DOHH2 (cell line): ENCODE results near the gene FBXL17.

Experiments used
- H3F3A ChIP-seq: fragments of 200-600 bp; sonication (generic), shearing (Covaris generic); 2 replicates; pipeline ENCODE4 v1.6.0; 2016; ENCODE audit warnings: antibody characterized with exemption, mild to moderate bottlenecking; ENCODE audit not compliant: control insufficient read depth, insufficient read depth
- H3K27ac ChIP-seq: fragments of 200-600 bp; sonication (generic); 2 replicates; pipeline ENCODE4 v1.5.1; 2014; ENCODE audit warnings: low read depth, mild to moderate bottlenecking, low read length, moderate library complexity
- H3K27me3 ChIP-seq: fragments of 200-600 bp; sonication (generic); 2 replicates; pipeline ENCODE4 v1.6.1; 2014; ENCODE audit warnings: mild to moderate bottlenecking, low read length, mixed read lengths; ENCODE audit not compliant: control insufficient read depth
- H3K36me3 ChIP-seq: fragments of 200-600 bp; sonication (generic); 2 replicates; pipeline ENCODE4 v1.6.1; 2014; ENCODE audit warnings: mild to moderate bottlenecking, low read length, moderate library complexity, mixed read lengths; ENCODE audit not compliant: control insufficient read depth
- H3K4me1 ChIP-seq: fragments of 200-600 bp; sonication (generic); 2 replicates; pipeline ENCODE4 v1.6.1; 2014; ENCODE audit warnings: mild to moderate bottlenecking, low read length, mixed read lengths; ENCODE audit not compliant: control insufficient read depth
- H3K4me2 ChIP-seq: fragments of 200-600 bp; sonication (generic); 2 replicates; pipeline ENCODE4 v1.6.0; 2014; ENCODE audit warnings: mild to moderate bottlenecking, low read length, moderate library complexity
- H3K4me3 ChIP-seq: fragments of 200-600 bp; sonication (generic); 2 replicates; pipeline ENCODE4 v1.5.1; 2014; ENCODE audit warnings: mild to moderate bottlenecking, low read length, mixed read lengths
- H3K79me2 ChIP-seq: fragments of 200-600 bp; sonication (generic); 2 replicates; pipeline ENCODE4 v1.6.1; 2014; ENCODE audit warnings: mild to moderate bottlenecking, low read length, mixed read lengths; ENCODE audit not compliant: control insufficient read depth
- H3K9me2 ChIP-seq: fragments of 200-600 bp; sonication (generic); replicated peaks from 2 replicates; pipeline ENCODE4 v1.6.1; 2014; ENCODE audit warnings: mild to moderate bottlenecking, low read length, mixed read lengths; ENCODE audit not compliant: control insufficient read depth
- H3K9me3 ChIP-seq: fragments of 200-600 bp; sonication (generic); 2 replicates; pipeline ENCODE4 v1.6.1; 2014; ENCODE audit warnings: antibody characterized with exemption, low read length, mixed read lengths; ENCODE audit not compliant: control insufficient read depth, insufficient read depth
- H4K20me1 ChIP-seq: fragments of 200-600 bp; sonication (generic); 2 replicates; pipeline ENCODE4 v1.6.0; 2014; ENCODE audit warnings: low read depth, mild to moderate bottlenecking, antibody characterized with exemption, low read length, moderate library complexity; ENCODE audit not compliant: control insufficient read depth, insufficient read depth
- CTCF ChIP-seq: fragments of 200-600 bp; sonication (generic); IDR thresholded peaks from one replicate; pipeline ENCODE4 v1.5.1; 2014; ENCODE audit warnings: antibody characterized with exemption, mild to moderate bottlenecking, low read depth, low read length; ENCODE audit not compliant: poor library complexity, severe bottlenecking
- EZH2phosphoT487 ChIP-seq: fragments of 200-600 bp; sonication (generic); IDR thresholded peaks from 2 replicates; pipeline ENCODE4 v1.6.1; 2017; ENCODE audit warnings: borderline replicate concordance, mild to moderate bottlenecking, antibody characterized with exemption, low read length, moderate library complexity, mixed read lengths

The FBXL17 gene

GRCh38 chr5:108303086-108303485, 78.8 kb downstream of the FBXL17 start:
- H3K9me2 ChIP-seq: no peaks in the 10 kb centered on the region
- H3K79me2 ChIP-seq: no peaks in the 10 kb centered on the region
- no peak overlapping the region for H3K4me3 ChIP-seq
- no peaks in the 10 kb centered on the region for H3K4me1 ChIP-seq
- H3K36me3 ChIP-seq: no peaks in the 10 kb centered on the region
- H3K4me2 ChIP-seq: no peak overlapping the region
- TF ChIP-seq CTCF (no peak), EZH2phosphoT487 (no peak)
- no peaks in the 10 kb centered on the region for H3F3A ChIP-seq
- H3K27ac ChIP-seq: no peak overlapping the region
- H4K20me1 ChIP-seq: no peaks in the 10 kb centered on the region
- H3K27me3 ChIP-seq: no peaks in the 10 kb centered on the region
- no peaks in the 10 kb centered on the region for H3K9me3 ChIP-seq

- TF ChIP-seq EZH2phosphoT487 (no peak), CTCF (no peak)
- no peaks in the 10 kb centered on the region for H3K79me2 ChIP-seq
- H3K4me2 ChIP-seq: no peak overlapping the region
- no peak overlapping the region for H3K27ac ChIP-seq
- H3K4me3 ChIP-seq: no peak overlapping the region
- H3K27me3 ChIP-seq: no peaks in the 10 kb centered on the region
- H3K9me2 ChIP-seq: no peaks in the 10 kb centered on the region
- H3K9me3 ChIP-seq: no peaks in the 10 kb centered on the region
- no peaks in the 10 kb centered on the region for H3F3A ChIP-seq
- H3K4me1 ChIP-seq: no peaks in the 10 kb centered on the region
- H3K36me3 ChIP-seq: no peaks in the 10 kb centered on the region
- H4K20me1 ChIP-seq: no peaks in the 10 kb centered on the region
These were observed 84.8 kb downstream of the FBXL17 start for GRCh38 chr5:108297042-108297601.

GRCh38 chr5:108295578-108296368, 86.1 kb downstream of the FBXL17 start:
- no peaks in the 10 kb centered on the region for H4K20me1 ChIP-seq
- H3K27ac ChIP-seq: no peak overlapping the region
- H3K9me2 ChIP-seq: no peaks in the 10 kb centered on the region
- no peaks in the 10 kb centered on the region for H3K79me2 ChIP-seq
- no peaks in the 10 kb centered on the region for H3K9me3 ChIP-seq
- H3K4me1 ChIP-seq: no peaks in the 10 kb centered on the region
- no peaks in the 10 kb centered on the region for H3K27me3 ChIP-seq
- H3K4me3 ChIP-seq: no peak overlapping the region
- H3F3A ChIP-seq: no peaks in the 10 kb centered on the region
- H3K36me3 ChIP-seq: no peaks in the 10 kb centered on the region
- no peak overlapping the region for H3K4me2 ChIP-seq
- TF ChIP-seq CTCF (no peak), EZH2phosphoT487 (no peak)
